IMR-90 (cell line): ENCODE results near the gene HNRNPC. TPM values are rescaled to one million over a fixed set of nuclear protein-coding genes. Genes with fewer than 3 reads are reported as not detected.
A peak's percentile ranks its signal among the peaks of the same experiment; 100 is the strongest.

ENCODE experiments used
- ATAC-seq: fragments of 200-7000 bp; cut with Tn5 transposase; 2 replicates; pipeline ENCODE4 v1.9.1; 2020; ENCODE audit warnings: low read depth, mild to moderate bottlenecking, moderate library complexity
- BruUV-seq: library from RNA; stranded (reverse); fragments of 400-500 nt; replicated peaks from 2 replicates; lab custom pipeline; 2021; lab: Mats Ljungman, UMichigan
- CTCF ChIA-PET: fragments of 300-600 bp; formaldehyde crosslinking; extraction: SDS; loops from one replicate; lab custom pipeline; 2021; ENCODE audit warnings: antibody characterized with exemption; lab: Yijun Ruan, JAX
- POLR2A ChIA-PET: fragments of 300-600 bp; sonication (Branson Sonifier 250); formaldehyde crosslinking; loops from one replicate; lab custom pipeline; 2022; ENCODE audit warnings: antibody characterized with exemption; ENCODE audit not compliant: unreplicated experiment; lab: Charles Lee
- DNase-seq: peaks from one replicate; pipeline ENCODE4 v3.0.0; 2013
- H2AFZ ChIP-seq: replicated peaks from 2 replicates; pipeline ENCODE3; 2013; ENCODE audit warnings: low read length, mild to moderate bottlenecking; ENCODE audit not compliant: poor library complexity
- H2AK5ac ChIP-seq: 2 replicates; pipeline ENCODE4 v1.6.1; 2013; ENCODE audit warnings: low read depth, low read length, inconsistent platforms
- H2AK9ac ChIP-seq: replicated peaks from 2 replicates; pipeline ENCODE3; 2013; ENCODE audit warnings: mild to moderate bottlenecking, low read depth, low read length, moderate library complexity; ENCODE audit not compliant: poor library complexity
- H2BK120ac ChIP-seq: 2 replicates; pipeline ENCODE4 v1.6.1; 2013; ENCODE audit warnings: low read depth, low read length, inconsistent platforms
- H2BK15ac ChIP-seq: 3 replicates; pipeline ENCODE4 v1.6.1; 2013; ENCODE audit warnings: low read depth, low read length, inconsistent platforms
- H2BK20ac ChIP-seq: 2 replicates; pipeline ENCODE4 v1.6.1; 2013; ENCODE audit warnings: low read depth, mild to moderate bottlenecking, inconsistent platforms, low read length, moderate library complexity
- H2BK5ac ChIP-seq: 2 replicates; pipeline ENCODE4 v1.6.1; 2013; ENCODE audit warnings: mild to moderate bottlenecking, low read depth, low read length, inconsistent platforms; ENCODE audit not compliant: poor library complexity, severe bottlenecking
- H3K14ac ChIP-seq: replicated peaks from 2 replicates; pipeline ENCODE4 v1.6.1; 2013; ENCODE audit warnings: low read depth, low read length, inconsistent platforms
- H3K18ac ChIP-seq: 2 replicates; pipeline ENCODE4 v1.6.1; 2013; ENCODE audit warnings: low read depth, low read length, control low read depth
- H3K23ac ChIP-seq: 2 replicates; pipeline ENCODE4 v1.6.1; 2013; ENCODE audit warnings: low read depth, low read length, inconsistent platforms
- H3K27ac ChIP-seq: 2 replicates; pipeline ENCODE4 v1.5.1; 2013; ENCODE audit warnings: mild to moderate bottlenecking, control low read depth, low read length; ENCODE audit not compliant: insufficient read depth
- H3K27me3 ChIP-seq: 2 replicates; pipeline ENCODE4 v1.6.1; 2013; ENCODE audit warnings: low read length; ENCODE audit not compliant: control insufficient read depth, insufficient read depth
- H3K36me3 ChIP-seq: 2 replicates; pipeline ENCODE4 v1.6.1; 2013; ENCODE audit warnings: low read length, mixed read lengths; ENCODE audit not compliant: control insufficient read depth, insufficient read depth
- H3K4ac ChIP-seq: 2 replicates; pipeline ENCODE4 v1.6.1; 2013; ENCODE audit warnings: low read depth, low read length, inconsistent platforms
- H3K4me1 ChIP-seq: 2 replicates; pipeline ENCODE4 v1.6.1; 2013; ENCODE audit warnings: low read length, mixed read lengths; ENCODE audit not compliant: control insufficient read depth, insufficient read depth
- H3K4me2 ChIP-seq: 2 replicates; pipeline ENCODE4 v1.6.1; 2013; ENCODE audit warnings: low read depth, mild to moderate bottlenecking, control low read depth, low read length, moderate library complexity
- H3K4me3 ChIP-seq: 2 replicates; pipeline ENCODE4 v1.5.1; 2013; ENCODE audit warnings: low read depth, mild to moderate bottlenecking, control low read depth, low read length, moderate library complexity; ENCODE audit not compliant: insufficient read depth
- H3K56ac ChIP-seq: 2 replicates; pipeline ENCODE4 v1.6.1; 2013; ENCODE audit warnings: low read length, inconsistent platforms; ENCODE audit not compliant: insufficient read depth; ENCODE audit errors: extremely low read depth
- H3K79me1 ChIP-seq, 2 experiments: 2 replicates each; pipeline ENCODE4 v1.6.1; 2013; ENCODE audit warnings: low read length in 2 of 2, inconsistent platforms in 1 of 2, low read depth in 1 of 2
- H3K9ac ChIP-seq: 2 replicates; pipeline ENCODE4 v1.6.1; 2013; ENCODE audit warnings: low read depth, low read length, control low read depth
- H3K9me1 ChIP-seq: 2 replicates; pipeline ENCODE4 v1.6.1; 2013; ENCODE audit warnings: low read length, inconsistent platforms; ENCODE audit not compliant: insufficient read depth
- H3K9me3 ChIP-seq: 2 replicates; pipeline ENCODE4 v1.6.1; 2013; ENCODE audit warnings: low read length; ENCODE audit not compliant: control insufficient read depth, insufficient read depth
- H4K20me1 ChIP-seq: 2 replicates; pipeline ENCODE4 v1.6.1; 2013; ENCODE audit warnings: low read length, inconsistent platforms; ENCODE audit not compliant: insufficient read depth
- H4K5ac ChIP-seq: 2 replicates; pipeline ENCODE4 v1.6.1; 2013; ENCODE audit warnings: mild to moderate bottlenecking, low read depth, low read length, control low read depth
- H4K8ac ChIP-seq, 2 experiments: 2 replicates each; pipeline ENCODE4 v1.6.1; 2013; ENCODE audit warnings: low read depth in 2 of 2, low read length in 2 of 2, control low read depth in 1 of 2, inconsistent platforms in 1 of 2
- H4K91ac ChIP-seq: 2 replicates; pipeline ENCODE4 v1.6.1; 2013; ENCODE audit warnings: low read depth, low read length, inconsistent platforms; ENCODE audit not compliant: insufficient read depth
- CEBPB ChIP-seq: IDR thresholded peaks from 2 replicates; pipeline ENCODE4 v1.6.1; 2012; ENCODE audit warnings: low read depth, low read length, improper control_type of control experiment
- FOS ChIP-seq: fragments of 150-350 bp; IDR thresholded peaks from 2 replicates; pipeline ENCODE4 v1.6.1; 2016; ENCODE audit warnings: low read depth, low read length
- MAZ ChIP-seq: IDR thresholded peaks from 2 replicates; pipeline ENCODE4 v1.6.1; 2012; ENCODE audit warnings: low read depth, mild to moderate bottlenecking, low read length, improper control_type of control experiment, moderate library complexity, borderline replicate concordance
- WGBS, 2 experiments: methylation state at CpG; one replicate each; pipeline versions ENCODE4 v1.1.5 to v1.1.7; 2013; ENCODE audit warnings: missing lambda C conversion rate in 2 of 2; ENCODE audit not compliant: insufficient read length in 1 of 2; ENCODE audit errors: extremely low coverage in 2 of 2; 5-methylcytosine and 5-hydroxymethylcytosine counted together
- dilution Hi-C: fragments of 300-500 bp; cut with HindIII; formaldehyde crosslinking; loops from one replicate; pipeline ENCODE4 v1.14.3; 2018; ENCODE audit warnings: low sequenced_read_pairs; ENCODE audit not compliant: unreplicated experiment
- in situ Hi-C: fragments of 300-500 bp; cut with MboI; formaldehyde crosslinking; loops from 3 replicates; pipeline ENCODE4 v1.14.3; 2019; ENCODE audit warnings: low sequenced_read_pairs, inconsistent platforms, mixed read lengths
- intact Hi-C: fragments of 100-400 bp; cut with micrococcal nuclease; formaldehyde crosslinking; loops from 2 replicates; pipeline ENCODE4 v1.10.0; 2022
- polyA plus RNA-seq, 3 experiments: library from polyadenylated mRNA; depleted of rRNA; stranded (reverse); fragments of >200 nt; gene quantifications; 2 replicates each; pipeline ENCODE4 v1.2.3, GENCODE V29; 2012; ENCODE audit warnings: low replicate concordance in 1 of 3
- total RNA-seq: library from RNA; depleted of rRNA; stranded (reverse); fragments of >200 nt; gene quantifications from 2 replicates; pipeline ENCODE4 v1.2.3, GENCODE V29; 2012
- TF ChIP-seq, protein P1 (sequence below): conservative IDR thresholded peaks from 2 replicates; pipeline ENCODE4 v1.5.1; 2012; ENCODE audit warnings: mild to moderate bottlenecking, low read depth, low read length, improper control_type of control experiment

HNRNPC gene
- total and polyA plus RNA-seq, 2 of the 4 experiments (the other 2 are of a cell fraction), result 308 to 615 TPM

DNA sequence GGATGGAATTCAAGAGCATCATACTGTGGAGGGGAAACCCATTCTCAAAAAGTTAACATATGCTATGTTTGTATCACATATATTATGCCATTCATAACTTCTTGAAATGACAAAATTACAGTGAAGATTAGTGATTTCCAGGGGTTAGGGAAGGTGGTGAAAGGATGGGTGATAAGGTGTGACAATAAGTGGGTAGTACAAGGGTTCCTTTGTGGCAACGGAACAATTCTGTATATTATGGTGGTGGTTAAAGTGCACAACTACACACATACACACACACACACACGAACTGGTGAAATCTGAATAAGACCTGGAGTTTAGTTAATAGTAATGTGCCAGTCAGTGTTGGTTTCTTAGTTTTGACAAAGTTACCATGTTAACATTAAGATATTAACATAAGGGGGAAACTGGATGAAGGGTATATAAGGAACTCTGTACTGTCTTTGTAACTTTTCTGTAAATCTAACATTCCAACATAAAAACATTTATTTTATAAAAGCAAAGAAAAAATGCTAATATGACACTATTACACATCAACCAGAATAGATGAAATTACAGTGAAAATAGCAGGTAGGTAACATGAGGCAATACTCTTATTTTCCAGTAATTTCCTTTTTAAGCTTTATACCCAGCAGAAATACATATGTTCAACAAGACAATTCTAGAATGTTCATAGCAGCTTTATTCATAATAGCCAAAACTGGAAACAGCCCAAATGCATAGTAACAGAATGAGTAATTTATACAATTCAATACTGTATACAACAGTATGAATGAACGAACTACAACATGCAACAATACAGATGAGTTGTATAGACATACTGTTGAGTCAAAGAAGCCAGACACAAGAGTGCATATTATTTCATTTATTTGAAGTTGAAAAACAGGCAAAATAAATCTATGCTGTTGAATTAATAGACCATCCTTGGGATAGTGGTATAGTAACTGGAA, 69.4 kb downstream of the HNRNPC start:
- ChIA-PET CTCF (no interaction called here), POLR2A (no interaction called here)
- TF ChIP-seq CEBPB (0 out of 2 replicates have a peak, but pooled peaks have one; percentile 0), MAZ (no peak), FOS (0 out of 2 replicates have a peak, but pooled peaks have one; percentile 13)
- TF ChIP-seq, protein P1, sequence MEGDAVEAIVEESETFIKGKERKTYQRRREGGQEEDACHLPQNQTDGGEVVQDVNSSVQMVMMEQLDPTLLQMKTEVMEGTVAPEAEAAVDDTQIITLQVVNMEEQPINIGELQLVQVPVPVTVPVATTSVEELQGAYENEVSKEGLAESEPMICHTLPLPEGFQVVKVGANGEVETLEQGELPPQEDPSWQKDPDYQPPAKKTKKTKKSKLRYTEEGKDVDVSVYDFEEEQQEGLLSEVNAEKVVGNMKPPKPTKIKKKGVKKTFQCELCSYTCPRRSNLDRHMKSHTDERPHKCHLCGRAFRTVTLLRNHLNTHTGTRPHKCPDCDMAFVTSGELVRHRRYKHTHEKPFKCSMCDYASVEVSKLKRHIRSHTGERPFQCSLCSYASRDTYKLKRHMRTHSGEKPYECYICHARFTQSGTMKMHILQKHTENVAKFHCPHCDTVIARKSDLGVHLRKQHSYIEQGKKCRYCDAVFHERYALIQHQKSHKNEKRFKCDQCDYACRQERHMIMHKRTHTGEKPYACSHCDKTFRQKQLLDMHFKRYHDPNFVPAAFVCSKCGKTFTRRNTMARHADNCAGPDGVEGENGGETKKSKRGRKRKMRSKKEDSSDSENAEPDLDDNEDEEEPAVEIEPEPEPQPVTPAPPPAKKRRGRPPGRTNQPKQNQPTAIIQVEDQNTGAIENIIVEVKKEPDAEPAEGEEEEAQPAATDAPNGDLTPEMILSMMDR, result no peak
- no peak overlapping the region for H3K4me2 ChIP-seq
- no peak overlapping the region for H3K18ac ChIP-seq
- H3K56ac ChIP-seq, result no peak overlapping the region
- no peak overlapping the region for H3K4ac ChIP-seq
- peaks cover 4% of the 10 kb centered on the region; the same call in 1 of the 2 replicates for H3K9me1 ChIP-seq
- dilution Hi-C loops, result no loop called here
- no peak overlapping the region for H3K9ac ChIP-seq
- ATAC-seq (peak; percentile 59), DNase-seq (peak; percentile 80)
- H4K20me1 ChIP-seq, result no peaks in the 10 kb centered on the region; the same call in none of the 2 replicates
- no peak overlapping the region for H3K14ac ChIP-seq
- no peak overlapping the region for H2BK5ac ChIP-seq
- H2BK15ac ChIP-seq, result no peak overlapping the region
- no peaks in the 10 kb centered on the region for H3K27me3 ChIP-seq
- H3K79me1 ChIP-seq, result peaks cover 0 to 22% of the 10 kb centered on the region in 2 experiments; a peak in 2 of 4 replicates
- no peak overlapping the region for H2AK5ac ChIP-seq
- BruUV-seq, result no TSS peak
- no peak overlapping the region for H4K5ac ChIP-seq
- H2BK120ac ChIP-seq, result no peak overlapping the region
- H4K91ac ChIP-seq, result no peak overlapping the region
- H2AK9ac ChIP-seq, result no peak overlapping the region
- in situ Hi-C loops, result no loop called here
- intact Hi-C loops, result no loop called here
- H3K4me1 ChIP-seq, result no peaks in the 10 kb centered on the region; the same call in 1 of the 2 replicates
- H3K36me3 ChIP-seq, result peaks cover 7% of the 10 kb centered on the region
- H4K8ac ChIP-seq, result no peak overlapping the region
- no peak overlapping the region for H3K23ac ChIP-seq
- H3K27ac ChIP-seq, result no peak overlapping the region
- no peak overlapping the region for H2BK20ac ChIP-seq
- peaks cover 3% of the 10 kb centered on the region; the same call in 1 of the 2 replicates for H3K9me3 ChIP-seq
- WGBS, 2 experiments, result no CpG with 5 or more reads among the region's 3 CpGs
- no peak overlapping the region for H2AFZ ChIP-seq
- no peak overlapping the region for H3K4me3 ChIP-seq
